WI38 (cell line): ENCODE data around the gene RPL37A.

Experiments used
- H3K4me3 ChIP-seq: 2 replicates; pipeline ENCODE4 v1.5.1; 2011; ENCODE audit warnings: low read depth, mild to moderate bottlenecking, control low read depth, low read length
- CTCF ChIP-seq: IDR thresholded peaks from 2 replicates; pipeline ENCODE4 v1.5.1; 2012; ENCODE audit warnings: low read depth, mild to moderate bottlenecking, control low read depth, low read length

The RPL37A gene

GRCh38 chr2:216546641-216547403 lies 48.2 kb downstream of the RPL37A start:
- no peak for TF ChIP-seq CTCF
- no peak overlapping the region for H3K4me3 ChIP-seq

- no peak for TF ChIP-seq CTCF
- H3K4me3 ChIP-seq, result no peak overlapping the region
Observed at GRCh38 chr2:216548901-216549331, 50.3 kb downstream of the RPL37A start.

- no peak overlapping the region for H3K4me3 ChIP-seq
Observed at GRCh38 chr2:216549926-216550690, 51.5 kb downstream of the RPL37A start.

GRCh38 chr2:216551234-216552068 lies 52.8 kb downstream of the RPL37A start:
- H3K4me3 ChIP-seq, result no peak overlapping the region
- TF ChIP-seq CTCF, result no peak

More at GRCh38 chr2:216549926-216550690, 51.5 kb downstream of the RPL37A start:
- TF ChIP-seq CTCF, result no peak

GRCh38 chr2:216553093-216553478 lies 54.4 kb downstream of the RPL37A start:
- H3K4me3 ChIP-seq, result no peak overlapping the region
- no peak for TF ChIP-seq CTCF
